SH-SY5Y (cell line): ENCODE results near the gene ZNF32.

Experiments used
- GATA2 ChIP-seq: IDR thresholded peaks from 2 replicates; pipeline ENCODE4 v1.6.1; 2011; ENCODE audit warnings: mild to moderate bottlenecking, low read depth, low read length
- GATA3 ChIP-seq: IDR thresholded peaks from 2 replicates; pipeline ENCODE4 v1.6.1; 2011; ENCODE audit warnings: low read depth, mild to moderate bottlenecking, low read length, moderate library complexity

GRCh38 chr10:43678654-43679053 is 30.0 kb upstream of the ZNF32 start:
- TF ChIP-seq GATA2 = no peak
- no peak for TF ChIP-seq GATA3
